Tibial nerve (tissue), 4 donors: ENCODE measurements around the gene TLCD2. TPM values are rescaled to one million over a fixed set of nuclear protein-coding genes. Genes with fewer than 3 reads are reported as not detected.
"Not testable (repeated sequence)": the region's sequence is repeated elsewhere in the genome, so short reads cannot be mapped to it uniquely, and the experiment has no call there.

Experiments
- DNase-seq, 2 donors: peaks; one replicate each; pipeline ENCODE4 v3.0.0-alpha.2; 2019; ENCODE audit warnings: low spot score in 2 of 2
- H3K27ac ChIP-seq, 4 donors: fragments of 200-600 bp; sonication (generic) in 3 of 4; one replicate each; pipeline ENCODE4 v1.5.1; 2017 to 2019; ENCODE audit warnings: mild to moderate bottlenecking in 1 of 4
- H3K27me3 ChIP-seq, 2 donors: fragments of 200-600 bp; sonication (generic) in 1 of 2; one replicate each; pipeline versions ENCODE4 v1.5.1 to v1.6.0; 2017 to 2019
- H3K36me3 ChIP-seq, 3 donors: fragments of 200-600 bp; sonication (generic); one replicate each; pipeline ENCODE4 v1.5.1; 2018 to 2019
- H3K4me1 ChIP-seq, 4 donors: fragments of 200-600 bp; sonication (generic) in 3 of 4; one replicate each; pipeline ENCODE4 v1.5.1; 2017 to 2019
- H3K4me3 ChIP-seq, 4 donors: fragments of 200-600 bp; sonication (generic) in 3 of 4; one replicate each; pipeline ENCODE4 v1.5.1; 2017 to 2019; ENCODE audit warnings: mild to moderate bottlenecking in 1 of 4, moderate library complexity in 1 of 4
- H3K9me3 ChIP-seq, 4 donors: fragments of 200-600 bp; sonication (generic) in 3 of 4; one replicate each; pipeline ENCODE4 v1.5.1; 2017 to 2019
- EP300 ChIP-seq, 2 donors: sonication (generic); formaldehyde crosslinking; IDR thresholded peaks; one replicate each; pipeline ENCODE4 v1.6.1; 2017; ENCODE audit warnings: antibody characterized with exemption in 2 of 2, mild to moderate bottlenecking in 1 of 2
- POLR2A ChIP-seq, 2 donors: fragments of 450-650 bp; IDR thresholded peaks; one replicate each; pipeline ENCODE4 v1.6.1; 2017; ENCODE audit warnings: antibody characterized with exemption in 2 of 2, mild to moderate bottlenecking in 2 of 2, moderate library complexity in 2 of 2
- WGBS, 2 donors: methylation state at CpG; one replicate each; pipeline ENCODE4 v1.1.5; 2018; 5-methylcytosine and 5-hydroxymethylcytosine counted together
- total RNA-seq, 4 donors: library from RNA; depleted of rRNA; stranded (reverse); fragments of >200 nt; gene quantifications; one replicate each; pipeline ENCODE4 v1.1.0, GENCODE V29; 2016
- TF ChIP-seq, protein P1 (sequence below), 5 experiments: fragments of 200-600 bp in 3 of 5; fragments of 450-650 bp in 2 of 5; sonication (generic) in 3 of 5; IDR thresholded peaks; one replicate each; pipeline ENCODE4 v1.5.1; 2016 to 2019; ENCODE audit warnings: antibody characterized with exemption in 5 of 5, mild to moderate bottlenecking in 3 of 5, moderate library complexity in 2 of 5

TLCD2 gene
- total RNA-seq, 4 donors from 2014 or later: 7.5 to 11.8 (median 11.1) TPM

GRCh38 chr17:1709403-1709951, 700 bp downstream of the TLCD2 start:
- Histone ChIP-seq H3K36me3 (peaks cover 0 to 24% (median 0%) of the 10 kb centered on the region in 3 donors), H3K27me3 (no peaks in the 10 kb centered on the region), H3K9me3 (no peaks in the 10 kb centered on the region), H3K4me3 (peak overlapping the region; percentile 47 to 73 (median 66)), H3K4me1 (peaks cover 0 to 56% (median 28%) of the 10 kb centered on the region in 4 donors), H3K27ac (peak overlapping the region; percentile 61 to 89 (median 86))
- no peak for TF ChIP-seq EP300 (IDR thresholded peaks at IDR 0.05)
- TF ChIP-seq, protein P1, sequence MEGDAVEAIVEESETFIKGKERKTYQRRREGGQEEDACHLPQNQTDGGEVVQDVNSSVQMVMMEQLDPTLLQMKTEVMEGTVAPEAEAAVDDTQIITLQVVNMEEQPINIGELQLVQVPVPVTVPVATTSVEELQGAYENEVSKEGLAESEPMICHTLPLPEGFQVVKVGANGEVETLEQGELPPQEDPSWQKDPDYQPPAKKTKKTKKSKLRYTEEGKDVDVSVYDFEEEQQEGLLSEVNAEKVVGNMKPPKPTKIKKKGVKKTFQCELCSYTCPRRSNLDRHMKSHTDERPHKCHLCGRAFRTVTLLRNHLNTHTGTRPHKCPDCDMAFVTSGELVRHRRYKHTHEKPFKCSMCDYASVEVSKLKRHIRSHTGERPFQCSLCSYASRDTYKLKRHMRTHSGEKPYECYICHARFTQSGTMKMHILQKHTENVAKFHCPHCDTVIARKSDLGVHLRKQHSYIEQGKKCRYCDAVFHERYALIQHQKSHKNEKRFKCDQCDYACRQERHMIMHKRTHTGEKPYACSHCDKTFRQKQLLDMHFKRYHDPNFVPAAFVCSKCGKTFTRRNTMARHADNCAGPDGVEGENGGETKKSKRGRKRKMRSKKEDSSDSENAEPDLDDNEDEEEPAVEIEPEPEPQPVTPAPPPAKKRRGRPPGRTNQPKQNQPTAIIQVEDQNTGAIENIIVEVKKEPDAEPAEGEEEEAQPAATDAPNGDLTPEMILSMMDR (IDR thresholded peaks at IDR 0.05): no peak
- no peak for TF ChIP-seq POLR2A (IDR thresholded peaks at IDR 0.05)
- DNase-seq: no peak
- WGBS, 2 donors: 18 to 19% methylated on average over 6 to 8 of the region's 16 CpGs

GRCh38 chr17:1708791-1709346, 1.3 kb downstream of the TLCD2 start:
- peaks cover 0 to 50% (median 22%) of the 10 kb centered on the region in 4 donors for H3K4me1 ChIP-seq
- H3K27me3 ChIP-seq, DNase-seq, H3K4me3 ChIP-seq, H3K9me3 ChIP-seq: not testable (repeated sequence)
- 84 to 87% methylated on average over 10 of the region's 10 CpGs for whole genome bisulfite sequencing, 2 donors
- peaks cover 0 to 24% (median 0%) of the 10 kb centered on the region in 3 donors for H3K36me3 ChIP-seq
- H3K27ac ChIP-seq: peak overlapping the region in 1 of 4 donors; percentile 89

GRCh38 chr17:1707107-1707506, 3.1 kb downstream of the TLCD2 start:
- H3K27ac ChIP-seq: no peak overlapping the region
- H3K4me3 ChIP-seq: no peak overlapping the region
- no peaks in the 10 kb centered on the region for H3K27me3 ChIP-seq
- H3K36me3 ChIP-seq: peaks cover 0 to 10% (median 0%) of the 10 kb centered on the region in 3 donors
- H3K9me3 ChIP-seq: no peaks in the 10 kb centered on the region
- H3K4me1 ChIP-seq: peaks cover 0 to 32% (median 11%) of the 10 kb centered on the region in 4 donors
- WGBS, 2 donors: 91 to 93% methylated on average over 5 of the region's 5 CpGs
- no peak for DNase-seq
- TF ChIP-seq, protein P1 (IDR thresholded peaks at IDR 0.05): no peak
- TF ChIP-seq EP300 (IDR thresholded peaks at IDR 0.05) (no peak), POLR2A (IDR thresholded peaks at IDR 0.05) (no peak)

DNA sequence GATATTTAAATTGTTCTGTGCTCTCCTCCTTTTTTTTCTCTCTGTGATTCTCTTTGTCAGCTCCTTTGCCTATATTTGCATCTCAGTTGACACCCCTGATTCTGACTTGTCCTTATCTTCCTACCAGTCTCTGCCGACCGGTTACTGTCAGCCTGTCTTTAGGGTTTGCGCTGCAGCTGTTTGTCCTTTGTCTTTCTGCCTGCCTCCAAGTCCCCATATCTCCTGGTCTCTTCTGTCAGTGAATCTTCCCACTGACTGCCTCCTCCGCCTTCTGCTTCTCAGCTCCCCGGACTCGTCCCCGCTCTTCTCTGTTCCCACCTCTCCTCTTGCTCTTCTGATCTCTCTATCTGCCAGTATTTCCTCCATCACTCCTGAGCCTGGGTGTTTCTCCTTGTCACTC, 5.2 kb downstream of the TLCD2 start:
- H3K27ac ChIP-seq: no peak overlapping the region
- H3K9me3 ChIP-seq: no peaks in the 10 kb centered on the region
- H3K27me3 ChIP-seq: no peaks in the 10 kb centered on the region
- H3K36me3 ChIP-seq: peaks cover 0 to 5% (median 0%) of the 10 kb centered on the region in 3 donors
- TF ChIP-seq EP300 (IDR thresholded peaks at IDR 0.05): no peak
- TF ChIP-seq, protein P1 (IDR thresholded peaks at IDR 0.05): no peak
- TF ChIP-seq POLR2A (IDR thresholded peaks at IDR 0.05): no peak
- DNase-seq: no peak
- H3K4me1 ChIP-seq: peaks cover 0 to 13% (median 6%) of the 10 kb centered on the region in 4 donors
- 82 to 89% methylated on average over 7 of the region's 7 CpGs for WGBS, 2 donors
- H3K4me3 ChIP-seq: no peak overlapping the region

DNA sequence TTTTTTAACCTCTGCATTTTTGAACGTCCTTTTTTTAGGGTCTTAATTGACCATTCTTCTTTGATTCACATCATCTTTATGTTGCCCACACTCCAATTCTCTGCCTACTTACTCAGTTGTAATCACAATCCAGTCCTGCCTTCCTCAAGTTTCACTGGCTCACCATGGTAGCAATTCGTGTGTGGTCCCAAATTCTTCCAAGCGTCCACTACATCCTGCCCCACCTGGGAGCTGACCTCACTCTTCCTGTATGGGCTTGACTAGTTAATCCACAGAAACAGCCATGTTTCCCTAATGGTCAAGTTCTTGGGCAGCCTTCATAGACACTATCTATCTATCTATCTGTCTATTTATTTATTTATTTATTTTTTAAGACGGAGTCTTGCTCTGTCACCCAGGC, 7.1 kb downstream of the TLCD2 start:
- no peak overlapping the region for H3K4me3 ChIP-seq
- no peaks in the 10 kb centered on the region for H3K4me1 ChIP-seq
- H3K36me3 ChIP-seq: peaks cover 0 to 5% (median 0%) of the 10 kb centered on the region in 3 donors
- TF ChIP-seq, protein P1 (IDR thresholded peaks at IDR 0.05): no peak
- no peak for TF ChIP-seq EP300 (IDR thresholded peaks at IDR 0.05)
- no peak for TF ChIP-seq POLR2A (IDR thresholded peaks at IDR 0.05)
- no peak overlapping the region for H3K27ac ChIP-seq
- H3K27me3 ChIP-seq: no peaks in the 10 kb centered on the region
- no peaks in the 10 kb centered on the region for H3K9me3 ChIP-seq
- WGBS, 2 donors: 34 to 41% methylated on average over 4 of the region's 4 CpGs
- no peak for DNase-seq

DNA sequence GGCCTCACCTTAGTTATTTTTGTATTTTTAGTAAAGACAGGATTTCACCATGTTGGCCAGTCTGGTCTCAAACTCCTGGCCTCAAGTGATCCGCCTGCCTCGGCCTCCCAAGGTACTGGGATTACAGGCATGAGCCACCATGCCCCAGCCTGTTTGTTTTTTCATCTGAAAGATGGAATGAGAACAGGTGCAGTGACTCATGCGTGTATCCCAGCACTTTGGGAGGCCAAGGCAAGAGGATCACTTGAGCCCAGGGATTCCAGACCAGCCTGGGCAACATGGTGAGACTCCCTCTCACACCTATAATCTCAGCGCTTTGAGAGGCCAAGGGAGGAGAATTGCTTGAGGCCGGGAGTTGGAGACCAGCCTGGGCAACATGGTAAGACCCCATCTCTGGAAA, 10.3 kb downstream of the TLCD2 start:
- H3K9me3 ChIP-seq, H3K36me3 ChIP-seq, H3K27ac ChIP-seq, DNase-seq, H3K27me3 ChIP-seq, H3K4me3 ChIP-seq, H3K4me1 ChIP-seq: not testable (repeated sequence)
- WGBS, 2 donors: 86 to 91% methylated on average over 5 of the region's 5 CpGs
